ENCODE measurements around the gene NEDD4. TPM values are rescaled to one million over a fixed set of nuclear protein-coding genes. Genes with fewer than 3 reads are reported as not detected.

The NEDD4 gene
- total and polyA plus RNA-seq, 10 of the 15 experiments (the other 5 are each of a cell fraction or from before 2014, with no cell fraction given), result 1.3 to 7.7 (median 4.4) TPM

- TF ChIP-seq GATAD2B (conservative IDR thresholded peaks at IDR 0.05; ENCODE audit: low read depth), result no peak
These were observed 120.9 kb downstream of the NEDD4 start (continued) for GRCh38 chr15:55872471-55872870.

DNA sequence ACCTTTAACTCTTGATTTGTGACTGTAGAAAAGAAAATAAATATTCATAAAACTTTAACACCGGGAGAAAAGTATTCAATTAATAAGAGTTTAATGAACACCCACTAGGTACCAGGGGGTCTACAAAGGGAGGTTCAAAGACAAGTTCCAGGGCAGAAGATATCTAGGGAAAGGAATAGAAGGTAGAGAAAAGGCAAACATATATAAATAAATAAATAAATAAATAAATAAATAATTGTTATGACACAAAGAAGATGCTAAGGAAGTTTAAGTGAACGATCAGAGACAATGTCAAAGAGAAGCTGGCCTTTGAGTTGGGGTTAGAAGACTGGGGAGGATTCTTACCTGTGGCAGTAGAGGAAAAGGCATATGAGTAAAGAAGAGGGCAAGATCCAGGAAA lies 123.8 kb downstream of the NEDD4 start:
- Histone ChIP-seq H3K27ac (ENCODE audit: control insufficient read depth, insufficient read depth) (no peak overlapping the region), H3K9me3 (replicated peaks; ENCODE audit: control insufficient read depth, insufficient read depth, low read length) (no peaks in the 10 kb centered on the region), H2AFZ (ENCODE audit: control insufficient read depth, low read depth, low read length) (no peak overlapping the region), H3K4me1 (ENCODE audit: control insufficient read depth, insufficient read depth, low read length) (no peaks in the 10 kb centered on the region), H3K27me3 (replicated peaks in 1 of 2; ENCODE audit: control insufficient read depth in 2 of 2, insufficient read depth in 2 of 2, low read length in 1 of 2) (no peaks in the 10 kb centered on the region), H4K20me1 (ENCODE audit: control insufficient read depth, insufficient read depth) (no peaks in the 10 kb centered on the region), H3K36me3 (ENCODE audit: control insufficient read depth in 2 of 2, insufficient read depth in 2 of 2, low read length in 1 of 2) (no peaks in the 10 kb centered on the region), H3K9ac (ENCODE audit: control insufficient read depth, insufficient read depth, low read length) (no peak overlapping the region), H3K4me3 (no peak overlapping the region), H3K79me2 (ENCODE audit: control insufficient read depth, insufficient read depth, low read length) (no peaks in the 10 kb centered on the region), H3K4me2 (ENCODE audit: control insufficient read depth, insufficient read depth) (no peak overlapping the region)
- SMC1A ChIA-PET (ENCODE audit: uncharacterized antibody, unreplicated experiment), result no interaction called here
- WGBS (ENCODE audit: insufficient coverage, insufficient replicate concordance, low lambda C conversion rate, missing lambda C conversion rate), result 46% methylated on average over 2 of the region's 2 CpGs
- no peak for DNase-seq (ENCODE audit: low read depth, low spot score)
- intact Hi-C loops (cut with micrococcal nuclease; ENCODE audit: unreplicated experiment) (no loop called here), in situ Hi-C loops (cut with MboI) (no loop called here)
- RAD21 ChIA-PET (ENCODE audit: unreplicated experiment), result no interaction called here
- CTCF ChIA-PET, result no interaction called here
- POLR2A ChIA-PET, result no interaction called here
- no TSS peak for BruUV-seq (replicated peaks)
- ATAC-seq, result no peak
- no peak for FAIRE-seq
- TF ChIP-seq RB1 (IDR thresholded peaks at IDR 0.05; ENCODE audit: borderline replicate concordance) (no peak), POLR2AphosphoS5 (IDR thresholded peaks at IDR 0.05; ENCODE audit: low read length) (no peak), RELB (IDR thresholded peaks at IDR 0.05; ENCODE audit: low read depth) (no peak), IKZF1 (conservative IDR thresholded peaks at IDR 0.05) (no peak), STAT1 (conservative IDR thresholded peaks at IDR 0.05) (no peak), CHD2 (IDR thresholded peaks at IDR 0.05; ENCODE audit: borderline replicate concordance, low read depth, low read length) (no peak), BACH1 (IDR thresholded peaks at IDR 0.05; ENCODE audit: borderline replicate concordance) (no peak), CREM (IDR thresholded peaks at IDR 0.05; ENCODE audit: low read depth) (no peak), BRCA1 (IDR thresholded peaks at IDR 0.05; ENCODE audit: low read depth, low read length) (no peak), NFYA (IDR thresholded peaks at IDR 0.05; ENCODE audit: borderline replicate concordance, low read depth, low read length) (no peak), HDAC2 (IDR thresholded peaks at IDR 0.05) (no peak), STAT3 (IDR thresholded peaks at IDR 0.05; ENCODE audit: low read depth, low read length) (no peak), POLR2AphosphoS2 (IDR thresholded peaks at IDR 0.05; ENCODE audit: low read depth, low read length) (no peak), TBL1XR1 (IDR thresholded peaks at IDR 0.05; ENCODE audit: low read depth, low read length) (no peak), E2F8 (IDR thresholded peaks at IDR 0.05; ENCODE audit: low read depth, partially characterized antibody) (no peak)
- TF ChIP-seq, protein P1, sequence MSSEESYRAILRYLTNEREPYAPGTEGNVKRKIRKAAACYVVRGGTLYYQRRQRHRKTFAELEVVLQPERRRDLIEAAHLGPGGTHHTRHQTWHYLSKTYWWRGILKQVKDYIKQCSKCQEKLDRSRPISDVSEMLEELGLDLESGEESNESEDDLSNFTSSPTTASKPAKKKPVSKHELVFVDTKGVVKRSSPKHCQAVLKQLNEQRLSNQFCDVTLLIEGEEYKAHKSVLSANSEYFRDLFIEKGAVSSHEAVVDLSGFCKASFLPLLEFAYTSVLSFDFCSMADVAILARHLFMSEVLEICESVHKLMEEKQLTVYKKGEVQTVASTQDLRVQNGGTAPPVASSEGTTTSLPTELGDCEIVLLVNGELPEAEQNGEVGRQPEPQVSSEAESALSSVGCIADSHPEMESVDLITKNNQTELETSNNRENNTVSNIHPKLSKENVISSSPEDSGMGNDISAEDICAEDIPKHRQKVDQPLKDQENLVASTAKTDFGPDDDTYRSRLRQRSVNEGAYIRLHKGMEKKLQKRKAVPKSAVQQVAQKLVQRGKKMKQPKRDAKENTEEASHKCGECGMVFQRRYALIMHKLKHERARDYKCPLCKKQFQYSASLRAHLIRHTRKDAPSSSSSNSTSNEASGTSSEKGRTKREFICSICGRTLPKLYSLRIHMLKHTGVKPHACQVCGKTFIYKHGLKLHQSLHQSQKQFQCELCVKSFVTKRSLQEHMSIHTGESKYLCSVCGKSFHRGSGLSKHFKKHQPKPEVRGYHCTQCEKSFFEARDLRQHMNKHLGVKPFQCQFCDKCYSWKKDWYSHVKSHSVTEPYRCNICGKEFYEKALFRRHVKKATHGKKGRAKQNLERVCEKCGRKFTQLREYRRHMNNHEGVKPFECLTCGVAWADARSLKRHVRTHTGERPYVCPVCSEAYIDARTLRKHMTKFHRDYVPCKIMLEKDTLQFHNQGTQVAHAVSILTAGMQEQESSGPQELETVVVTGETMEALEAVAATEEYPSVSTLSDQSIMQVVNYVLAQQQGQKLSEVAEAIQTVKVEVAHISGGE (CRISPR knock-in tag; IDR thresholded peaks at IDR 0.05), result no peak

Data from GM12878 (cell line).